Right lobe of liver (tissue), 6 donors: ENCODE data around the gene SCTR. TPM values are rescaled to one million over a fixed set of nuclear protein-coding genes. Genes with fewer than 3 reads are reported as not detected.

Experiments used
- ATAC-seq, 4 donors: fragments of 200-7000 bp; cut with Tn5 transposase; one replicate each; pipeline ENCODE4 v1.9.1; 2020; ENCODE audit warnings: mild to moderate bottlenecking in 4 of 4, moderate library complexity in 4 of 4
- DNase-seq, 3 donors: peaks; one replicate each; pipeline ENCODE4 v3.0.0-alpha.2; 2020
- H3K27ac ChIP-seq, 3 donors: fragments of 200-600 bp; one replicate each; pipeline ENCODE4 v1.8.0; 2022
- H3K27me3 ChIP-seq, 2 donors: fragments of 200-600 bp; one replicate each; pipeline ENCODE4 v1.8.0; 2022
- H3K36me3 ChIP-seq, 4 donors: fragments of 200-600 bp; sonication (generic) in 1 of 4; one replicate each; pipeline versions ENCODE4 v1.5.1 to v1.8.0; 2017 to 2022; ENCODE audit warnings: control low read depth in 1 of 4
- H3K4me1 ChIP-seq, 4 donors: fragments of 200-600 bp; sonication (generic) in 1 of 4; one replicate each; pipeline versions ENCODE4 v1.5.1 to v1.8.0; 2017 to 2022; ENCODE audit warnings: control low read depth in 1 of 4
- H3K4me3 ChIP-seq, 3 donors: fragments of 200-600 bp; one replicate each; pipeline ENCODE4 v1.8.0; 2022
- H3K9me3 ChIP-seq, 4 donors: fragments of 200-600 bp; sonication (generic) in 1 of 4; one replicate each; pipeline versions ENCODE4 v1.5.1 to v1.8.0; 2017 to 2022; ENCODE audit warnings: control low read depth in 1 of 4
- POLR2A ChIP-seq: fragments of 450-650 bp; IDR thresholded peaks from one replicate; pipeline ENCODE4 v1.6.1; 2017; ENCODE audit warnings: antibody characterized with exemption, mild to moderate bottlenecking
- WGBS: methylation state at CpG from one replicate; pipeline ENCODE4 v1.1.6; 2018; ENCODE audit warnings: low coverage, low lambda C conversion rate; ENCODE audit not compliant: insufficient coverage; ENCODE audit errors: missing lambda C conversion rate; 5-methylcytosine and 5-hydroxymethylcytosine counted together
- intact Hi-C, 2 donors: fragments of 100-400 bp; cut with DNase I; formaldehyde crosslinking; loops; one replicate each; pipeline versions ENCODE4 v1.11.2 to v1.14.1; 2022
- total RNA-seq, 6 experiments: library from RNA; depleted of rRNA in 2 of 6; stranded (reverse); fragments of >200 nt in 2 of 6; fragmentation: NEBNext Ultra II Directional in 3 of 6; extraction: Animal tissue kit (Norgen Biotek cat#: 25700) in 3 of 6; gene quantifications; one replicate each; pipeline versions ENCODE4 v1.1.0 to v1.2.4, GENCODE V29; 2016 to 2023
- TF ChIP-seq, protein P1 (sequence below), 4 donors: fragments of 200-600 bp in 3 of 4; fragments of 450-650 bp in 1 of 4; IDR thresholded peaks; one replicate each; pipeline versions ENCODE4 v1.5.1 to v1.8.0; 2016 to 2022; ENCODE audit warnings: antibody characterized with exemption in 4 of 4, mild to moderate bottlenecking in 2 of 4
- donor health status: DM: no; HTN: yes; CAD: no.
- donor health status: DM: no; HTN: no; CAD: no.
- donor health status: DM: no; HTN: no; CAD: no.
- donor health status: DM: no; HTN: yes; CAD: no.
- donor health status: DM: no; HTN: yes; CAD: no.

The SCTR gene
- total RNA-seq, 6 experiments from 2014 or later, result 0.12 to 0.38 (median 0.35) TPM; not detected in 2

DNA sequence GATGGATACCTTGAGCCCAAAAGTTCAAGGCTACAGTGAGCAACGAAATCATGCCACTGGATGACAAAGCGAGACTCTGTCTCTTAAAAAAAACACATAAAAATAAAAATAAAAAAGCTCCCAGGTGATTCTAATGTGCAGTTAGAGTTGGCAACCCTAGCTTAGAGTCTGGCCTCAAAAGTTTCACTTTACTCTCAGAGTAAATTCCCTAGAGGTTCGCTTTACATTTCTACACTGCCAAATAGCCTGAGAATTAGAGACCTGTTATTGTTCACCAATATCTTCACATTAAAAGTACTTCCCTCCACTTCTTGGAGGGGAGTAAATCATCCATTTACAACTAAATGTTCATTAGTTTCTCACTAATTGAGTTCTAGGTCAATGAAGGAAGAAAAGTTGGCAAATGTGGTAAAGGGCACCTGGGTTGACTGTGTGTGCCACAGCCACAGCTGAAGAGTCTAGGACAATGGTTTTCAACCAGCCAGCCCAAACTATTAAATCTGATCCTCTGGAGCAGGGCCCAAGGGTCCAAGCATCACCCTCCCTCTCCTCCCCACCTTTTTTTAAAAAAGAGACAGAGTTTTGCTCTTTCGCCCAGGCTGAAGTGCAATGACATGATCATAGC, 107.9 kb downstream of the SCTR start:
- intact Hi-C loops, result no loop called here
- H3K27ac ChIP-seq, result no peak overlapping the region
- 54% methylated on average over 3 of the region's 4 CpGs for WGBS
- ATAC-seq, result no peak
- no peaks in the 10 kb centered on the region for H3K27me3 ChIP-seq
- H3K9me3 ChIP-seq, result no peaks in the 10 kb centered on the region
- H3K4me1 ChIP-seq, result no peaks in the 10 kb centered on the region
- TF ChIP-seq, protein P1, sequence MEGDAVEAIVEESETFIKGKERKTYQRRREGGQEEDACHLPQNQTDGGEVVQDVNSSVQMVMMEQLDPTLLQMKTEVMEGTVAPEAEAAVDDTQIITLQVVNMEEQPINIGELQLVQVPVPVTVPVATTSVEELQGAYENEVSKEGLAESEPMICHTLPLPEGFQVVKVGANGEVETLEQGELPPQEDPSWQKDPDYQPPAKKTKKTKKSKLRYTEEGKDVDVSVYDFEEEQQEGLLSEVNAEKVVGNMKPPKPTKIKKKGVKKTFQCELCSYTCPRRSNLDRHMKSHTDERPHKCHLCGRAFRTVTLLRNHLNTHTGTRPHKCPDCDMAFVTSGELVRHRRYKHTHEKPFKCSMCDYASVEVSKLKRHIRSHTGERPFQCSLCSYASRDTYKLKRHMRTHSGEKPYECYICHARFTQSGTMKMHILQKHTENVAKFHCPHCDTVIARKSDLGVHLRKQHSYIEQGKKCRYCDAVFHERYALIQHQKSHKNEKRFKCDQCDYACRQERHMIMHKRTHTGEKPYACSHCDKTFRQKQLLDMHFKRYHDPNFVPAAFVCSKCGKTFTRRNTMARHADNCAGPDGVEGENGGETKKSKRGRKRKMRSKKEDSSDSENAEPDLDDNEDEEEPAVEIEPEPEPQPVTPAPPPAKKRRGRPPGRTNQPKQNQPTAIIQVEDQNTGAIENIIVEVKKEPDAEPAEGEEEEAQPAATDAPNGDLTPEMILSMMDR (IDR thresholded peaks at IDR 0.05), result no peak
- no peak for TF ChIP-seq POLR2A
- no peak for DNase-seq
- H3K36me3 ChIP-seq, result no peaks in the 10 kb centered on the region
- no peak overlapping the region for H3K4me3 ChIP-seq

DNA sequence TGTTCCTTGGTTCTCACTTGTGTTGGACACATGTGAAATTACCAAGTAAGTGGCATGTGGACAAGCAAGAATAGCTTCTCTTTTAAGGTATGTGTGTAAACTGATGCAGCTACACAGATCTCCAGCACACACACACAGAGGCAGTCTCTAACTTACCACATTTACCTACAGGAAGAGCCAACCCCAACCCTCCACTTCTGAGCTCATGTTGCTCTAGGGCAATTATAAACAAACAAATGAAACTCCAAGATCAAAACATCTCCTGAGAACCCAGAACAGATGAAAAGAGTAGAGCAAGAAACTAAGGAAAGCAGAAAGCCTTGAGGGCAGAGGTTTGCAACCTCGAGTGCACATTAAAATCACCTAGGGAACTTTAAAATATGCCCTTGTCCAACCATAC, 108.7 kb downstream of the SCTR start:
- DNase-seq (no peak), ATAC-seq (no peak)
- H3K4me1 ChIP-seq, result no peaks in the 10 kb centered on the region
- H3K36me3 ChIP-seq, result no peaks in the 10 kb centered on the region
- 83% methylated on average over 1 of the region's 1 CpG for WGBS
- H3K4me3 ChIP-seq, result no peak overlapping the region
- intact Hi-C loops, result no loop called here
- H3K27me3 ChIP-seq, result no peaks in the 10 kb centered on the region
- no peaks in the 10 kb centered on the region for H3K9me3 ChIP-seq
- H3K27ac ChIP-seq, result no peak overlapping the region
- TF ChIP-seq, protein P1 (IDR thresholded peaks at IDR 0.05), result no peak
- no peak for TF ChIP-seq POLR2A

DNA sequence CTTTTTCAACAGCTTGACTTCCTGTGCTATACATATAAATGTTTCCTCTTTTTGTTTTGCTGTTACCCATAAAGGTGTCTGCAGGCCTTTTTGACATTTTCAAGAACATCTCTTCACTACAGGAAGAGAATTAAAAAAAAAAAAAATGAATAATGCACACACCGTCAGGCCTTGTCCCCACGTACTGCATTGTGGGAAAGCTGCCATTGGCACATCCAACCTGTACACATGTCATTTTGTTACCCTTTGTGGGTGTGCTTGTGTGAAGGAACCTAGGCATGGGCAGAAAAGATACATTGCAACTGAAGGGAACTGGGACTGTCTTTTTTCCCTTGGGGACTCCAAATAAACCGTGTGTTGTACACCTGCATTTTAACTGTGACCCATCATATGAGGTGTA, 109.4 kb downstream of the SCTR start:
- Histone ChIP-seq H3K4me1 (peaks cover 0 to under 1% (median 0%) of the 10 kb centered on the region in 4 donors), H3K36me3 (no peaks in the 10 kb centered on the region), H3K4me3 (no peak overlapping the region), H3K9me3 (no peaks in the 10 kb centered on the region), H3K27me3 (no peaks in the 10 kb centered on the region), H3K27ac (no peak overlapping the region)
- DNase-seq (no peak), ATAC-seq (no peak)
- 78% methylated on average over 3 of the region's 3 CpGs for WGBS
- intact Hi-C loops, result no loop called here
- TF ChIP-seq, protein P1 (IDR thresholded peaks at IDR 0.05), result no peak
- no peak for TF ChIP-seq POLR2A

DNA sequence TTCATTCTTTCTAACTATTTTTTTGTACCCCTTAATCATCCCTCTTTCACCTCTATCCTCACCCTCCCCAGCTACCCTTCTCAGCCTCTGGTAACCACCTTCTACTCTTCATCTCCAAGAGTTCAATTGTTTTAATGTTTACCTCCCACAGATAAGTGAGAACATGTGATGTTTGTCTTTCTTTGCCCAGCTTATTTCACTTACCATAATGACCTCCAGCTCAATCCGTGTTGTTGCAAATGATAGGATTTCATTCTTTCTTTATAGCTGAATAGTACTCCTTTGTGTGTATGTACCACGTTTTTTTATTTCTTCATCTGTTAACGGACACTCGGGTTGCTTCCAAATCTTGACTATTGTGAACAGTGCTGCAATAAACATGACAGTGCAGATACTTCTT, 114.8 kb downstream of the SCTR start:
- peak in 2 of 4 donors; percentile 8 to 17 for ATAC-seq
- TF ChIP-seq, protein P1 (IDR thresholded peaks at IDR 0.05), result no peak
- no peak for TF ChIP-seq POLR2A
- 56% methylated on average over 4 of the region's 4 CpGs for WGBS

More for the DNA sequence above, 114.8 kb downstream of the SCTR start:
- no peak for DNase-seq
- no peak overlapping the region for H3K4me3 ChIP-seq
- peaks cover 0 to 2% (median 0%) of the 10 kb centered on the region in 4 donors for H3K9me3 ChIP-seq
- H3K27me3 ChIP-seq, result no peaks in the 10 kb centered on the region
- intact Hi-C loops, result loop anchor here (5.0 kb wide), 1 partner anchor 68 kb away; no protein-coding TSS in a partner anchor
- H3K4me1 ChIP-seq, result peaks cover 0 to 17% (median 0%) of the 10 kb centered on the region in 4 donors
- H3K27ac ChIP-seq, result no peak overlapping the region
- H3K36me3 ChIP-seq, result no peaks in the 10 kb centered on the region
